OCI-LY3 (cell line): Measurements from ENCODE around the gene RXFP3.
"Not testable (repeated sequence)": the region's sequence is repeated elsewhere in the genome, so short reads cannot be mapped to it uniquely, and the experiment has no call there.

Source experiments
- H2AFZ ChIP-seq: fragments of 200-600, 300-600 bp; shearing (Covaris generic); 2 replicates; pipeline ENCODE4 v1.6.0; 2014; ENCODE audit warnings: antibody characterized with exemption, low read depth, low read length
- H3K27ac ChIP-seq: fragments of 200-600, 300-600 bp; sonication (generic); 2 replicates; pipeline ENCODE4 v1.5.1; 2014; ENCODE audit warnings: mild to moderate bottlenecking, low read length, moderate library complexity, mixed read lengths
- H3K27me3 ChIP-seq: fragments of 200-600, 300-600 bp; sonication (generic); 2 replicates; pipeline ENCODE4 v1.6.1; 2014; ENCODE audit warnings: low read depth, low read length, mixed read lengths
- H3K36me3 ChIP-seq: fragments of 200-600, 300-600 bp; sonication (generic); replicated peaks from 2 replicates; pipeline ENCODE3; 2014; ENCODE audit warnings: low read depth, low read length, mixed read lengths
- H3K4me1 ChIP-seq: fragments of 300-600, 200-600 bp; sonication (generic); 2 replicates; pipeline ENCODE4 v1.6.1; 2014; ENCODE audit warnings: low read length, mixed read lengths
- H3K4me2 ChIP-seq: fragments of 200-600, 300-600 bp; sonication (generic); 2 replicates; pipeline ENCODE4 v1.6.1; 2014; ENCODE audit warnings: low read length, mixed read lengths
- H3K4me3 ChIP-seq: fragments of 300-600, 200-600 bp; sonication (generic); 2 replicates; pipeline ENCODE4 v1.5.1; 2014; ENCODE audit warnings: antibody characterized with exemption, mild to moderate bottlenecking, low read length, moderate library complexity
- H3K79me2 ChIP-seq: fragments of 300-600, 200-600 bp; shearing (Covaris generic); 2 replicates; pipeline ENCODE4 v1.6.1; 2014; ENCODE audit warnings: mild to moderate bottlenecking, low read length, mixed read lengths
- H3K9ac ChIP-seq: fragments of 300-600, 200-600 bp; shearing (Covaris generic); 2 replicates; pipeline ENCODE4 v1.6.0; 2014; ENCODE audit warnings: mild to moderate bottlenecking, low read length, moderate library complexity
- H3K9me3 ChIP-seq: fragments of 200-600, 300-600 bp; shearing (Covaris generic); 2 replicates; pipeline ENCODE4 v1.6.1; 2014; ENCODE audit warnings: low read length, mixed read lengths; ENCODE audit not compliant: insufficient read depth
- H4K20me1 ChIP-seq: fragments of 200-600, 300-600 bp; sonication (generic); 2 replicates; pipeline ENCODE4 v1.6.1; 2016; ENCODE audit warnings: low read length, mixed read lengths; ENCODE audit not compliant: insufficient read depth
- CTCF ChIP-seq: fragments of 200-600, 300-600 bp; sonication (generic); IDR thresholded peaks from 2 replicates; pipeline ENCODE4 v1.5.1; 2014; ENCODE audit warnings: antibody characterized with exemption, low read length, low read depth
- EZH2phosphoT487 ChIP-seq: fragments of 200-600 bp; shearing (Covaris generic); IDR thresholded peaks from 2 replicates; pipeline ENCODE4 v1.6.1; 2018; ENCODE audit warnings: antibody characterized with exemption, mixed run types, low read depth

RXFP3 gene

DNA sequence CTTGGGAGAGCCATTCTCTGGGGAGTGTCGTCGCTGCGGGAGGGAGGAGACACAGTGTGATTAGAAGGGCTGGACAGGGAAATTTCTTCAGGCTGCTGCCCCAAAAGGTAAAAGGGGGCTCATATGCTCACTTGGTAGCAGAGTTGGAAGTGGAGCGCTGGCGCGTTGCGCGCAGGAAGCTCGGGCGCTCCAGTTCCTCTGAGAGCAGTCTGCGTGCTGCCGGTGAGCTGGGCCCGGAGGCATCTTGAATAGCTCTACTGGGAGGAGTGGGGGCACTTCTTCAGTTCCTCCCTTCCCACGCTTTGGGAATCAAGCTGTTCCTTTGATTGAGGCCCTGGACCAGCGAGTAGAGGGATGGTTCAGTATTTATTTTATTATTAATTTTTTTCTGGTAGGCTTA, 2.7 kb downstream of the RXFP3 start:
- TF ChIP-seq EZH2phosphoT487 (no peak), CTCF (no peak)
- Histone ChIP-seq H3K9ac (no peak overlapping the region), H3K27me3 (no peaks in the 10 kb centered on the region), H3K36me3 (no peaks in the 10 kb centered on the region), H3K79me2 (no peaks in the 10 kb centered on the region), H3K4me3 (no peak overlapping the region), H4K20me1 (no peaks in the 10 kb centered on the region), H3K4me2 (no peak overlapping the region), H3K27ac (no peak overlapping the region), H2AFZ (no peak overlapping the region), H3K9me3 (no peaks in the 10 kb centered on the region), H3K4me1 (peaks cover 8% of the 10 kb centered on the region)

DNA sequence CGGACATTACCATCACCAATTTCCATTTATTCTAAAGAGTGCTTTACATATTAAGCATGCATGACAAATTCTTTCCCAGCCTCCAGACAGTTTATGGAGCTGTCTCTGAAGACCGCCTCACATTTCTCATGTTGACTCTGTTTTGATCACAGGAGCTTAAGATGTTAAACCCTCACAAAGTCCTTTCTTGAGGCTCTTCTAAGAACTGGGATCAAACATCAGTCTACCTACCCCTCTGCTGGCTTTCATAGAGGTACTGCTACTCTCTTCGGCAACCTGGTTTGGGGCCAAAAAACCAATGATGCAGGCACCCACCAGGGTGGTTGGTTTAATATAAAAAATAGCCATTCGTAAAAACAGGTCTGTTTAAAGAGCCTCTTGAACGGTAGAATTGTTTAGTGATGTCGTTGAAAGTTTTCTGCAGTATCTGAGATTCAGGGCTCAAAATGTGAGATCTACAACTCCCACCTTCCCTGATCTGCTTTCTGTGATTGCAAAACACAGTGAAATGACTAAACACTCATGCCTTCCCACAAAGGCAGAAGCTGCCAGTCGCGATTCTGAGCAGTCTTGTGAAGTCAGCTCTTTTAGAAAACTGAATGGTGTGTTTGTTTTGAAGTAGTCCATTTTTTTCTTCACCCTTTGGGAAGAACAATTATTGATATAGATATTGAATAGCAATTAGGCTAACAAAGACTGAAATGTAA, 3.5 kb downstream of the RXFP3 start:
- no peak for TF ChIP-seq CTCF
- TF ChIP-seq EZH2phosphoT487, result no peak

GRCh38 chr5:33941090-33941489, 4.9 kb downstream of the RXFP3 start:
- no peaks in the 10 kb centered on the region for H3K79me2 ChIP-seq
- H3K4me1 ChIP-seq, result no peaks in the 10 kb centered on the region
- no peak overlapping the region for H3K9ac ChIP-seq
- no peak overlapping the region for H2AFZ ChIP-seq
- TF ChIP-seq EZH2phosphoT487 (no peak), CTCF (no peak)
- no peaks in the 10 kb centered on the region for H3K27me3 ChIP-seq
- H4K20me1 ChIP-seq, result no peaks in the 10 kb centered on the region
- H3K4me3 ChIP-seq, result no peak overlapping the region
- H3K9me3 ChIP-seq, result no peaks in the 10 kb centered on the region
- no peak overlapping the region for H3K27ac ChIP-seq
- no peaks in the 10 kb centered on the region for H3K36me3 ChIP-seq
- H3K4me2 ChIP-seq, result no peak overlapping the region

More for the DNA sequence above, 3.5 kb downstream of the RXFP3 start:
- Histone ChIP-seq H3K9me3 (no peaks in the 10 kb centered on the region), H3K27me3 (no peaks in the 10 kb centered on the region), H3K4me1 (0 out of 2 replicates have a peak, but pooled peaks cover under 1% of the 10 kb centered on the region), H3K27ac (no peak overlapping the region), H3K79me2 (no peaks in the 10 kb centered on the region), H2AFZ (no peak overlapping the region), H3K4me3 (no peak overlapping the region), H3K36me3 (no peaks in the 10 kb centered on the region), H3K9ac (no peak overlapping the region), H3K4me2 (no peak overlapping the region), H4K20me1 (no peaks in the 10 kb centered on the region)

GRCh38 chr5:33944543-33945132, 8.5 kb downstream of the RXFP3 start:
- Histone ChIP-seq H3K4me2 (no peak overlapping the region), H2AFZ (no peak overlapping the region), H3K27me3 (no peaks in the 10 kb centered on the region), H4K20me1 (no peaks in the 10 kb centered on the region), H3K79me2 (no peaks in the 10 kb centered on the region), H3K9me3 (no peaks in the 10 kb centered on the region), H3K27ac (no peak overlapping the region), H3K9ac (no peak overlapping the region), H3K36me3 (no peaks in the 10 kb centered on the region), H3K4me3 (no peak overlapping the region), H3K4me1 (peaks cover 6% of the 10 kb centered on the region)
- TF ChIP-seq CTCF (no peak), EZH2phosphoT487 (no peak)

DNA sequence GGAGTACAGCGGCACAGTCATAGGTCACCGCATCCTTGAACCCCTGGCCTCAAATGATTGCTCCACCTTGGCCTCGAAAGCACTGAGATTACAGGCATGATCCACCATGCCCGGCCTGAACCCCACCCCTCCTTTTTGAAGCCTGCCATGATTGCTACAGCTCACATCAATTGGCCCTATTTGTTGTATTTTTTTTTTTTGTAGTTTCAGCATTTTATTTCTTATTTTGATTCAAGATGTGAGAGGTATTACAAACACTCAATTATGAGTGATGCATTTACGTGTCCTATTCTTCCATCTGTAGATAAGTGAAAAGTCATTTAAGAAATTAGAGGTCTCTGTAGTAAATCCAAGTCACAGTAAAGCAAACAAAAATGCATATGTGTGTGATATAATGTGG, 16.0 kb downstream of the RXFP3 start:
- not testable (repeated sequence) for H3K36me3 ChIP-seq, H3K4me2 ChIP-seq, H3K9me3 ChIP-seq

More for the DNA sequence above, 16.0 kb downstream of the RXFP3 start:
- H4K20me1 ChIP-seq, H3K9ac ChIP-seq, H3K27me3 ChIP-seq, H3K4me1 ChIP-seq, H2AFZ ChIP-seq, H3K27ac ChIP-seq, H3K4me3 ChIP-seq, H3K79me2 ChIP-seq: not testable (repeated sequence)
